ENCODE measurements around the gene SMG7.

DNA sequence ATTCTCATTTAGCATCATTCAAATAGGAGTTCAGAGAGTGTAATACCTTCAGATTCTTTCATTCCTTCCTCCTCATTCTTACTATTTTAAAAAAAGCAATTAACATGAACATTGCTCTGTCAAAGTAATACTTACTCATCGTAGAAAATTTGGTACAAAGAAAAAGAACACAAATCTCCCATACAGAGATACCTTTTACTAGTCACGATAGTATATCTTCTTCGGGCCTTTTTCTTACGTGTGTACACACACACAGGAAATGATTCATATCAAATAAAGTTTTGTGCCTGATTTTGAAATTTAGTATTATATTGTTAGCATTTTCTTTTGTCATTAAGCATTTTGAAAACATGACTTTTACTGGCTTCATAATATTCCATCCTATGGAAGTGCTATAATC lies 65.1 kb downstream of the SMG7 start:
- TF ChIP-seq, protein P1, sequence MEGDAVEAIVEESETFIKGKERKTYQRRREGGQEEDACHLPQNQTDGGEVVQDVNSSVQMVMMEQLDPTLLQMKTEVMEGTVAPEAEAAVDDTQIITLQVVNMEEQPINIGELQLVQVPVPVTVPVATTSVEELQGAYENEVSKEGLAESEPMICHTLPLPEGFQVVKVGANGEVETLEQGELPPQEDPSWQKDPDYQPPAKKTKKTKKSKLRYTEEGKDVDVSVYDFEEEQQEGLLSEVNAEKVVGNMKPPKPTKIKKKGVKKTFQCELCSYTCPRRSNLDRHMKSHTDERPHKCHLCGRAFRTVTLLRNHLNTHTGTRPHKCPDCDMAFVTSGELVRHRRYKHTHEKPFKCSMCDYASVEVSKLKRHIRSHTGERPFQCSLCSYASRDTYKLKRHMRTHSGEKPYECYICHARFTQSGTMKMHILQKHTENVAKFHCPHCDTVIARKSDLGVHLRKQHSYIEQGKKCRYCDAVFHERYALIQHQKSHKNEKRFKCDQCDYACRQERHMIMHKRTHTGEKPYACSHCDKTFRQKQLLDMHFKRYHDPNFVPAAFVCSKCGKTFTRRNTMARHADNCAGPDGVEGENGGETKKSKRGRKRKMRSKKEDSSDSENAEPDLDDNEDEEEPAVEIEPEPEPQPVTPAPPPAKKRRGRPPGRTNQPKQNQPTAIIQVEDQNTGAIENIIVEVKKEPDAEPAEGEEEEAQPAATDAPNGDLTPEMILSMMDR (IDR thresholded peaks at IDR 0.05; ENCODE audit: low read length) = no peak
- TF ChIP-seq EZH2 (IDR thresholded peaks at IDR 0.05; ENCODE audit: borderline replicate concordance, low read length) = no peak
